GM12864 (cell line): Measurements from ENCODE around the gene RPS6KA1.
"Not testable (repeated sequence)": the region's sequence is repeated elsewhere in the genome, so short reads cannot be mapped to it uniquely, and the experiment has no call there.

ENCODE experiments used
- DNase-seq: peaks from one replicate; pipeline ENCODE4 v3.0.0-alpha.2; 2011; ENCODE audit warnings: low read depth
- H3K4me3 ChIP-seq: 2 replicates; pipeline ENCODE4 v1.5.1; 2011; ENCODE audit warnings: mild to moderate bottlenecking, low read depth, low read length, control low read depth
- TF ChIP-seq, protein P1 (sequence below): IDR thresholded peaks from 2 replicates; pipeline ENCODE4 v1.5.1; 2011; ENCODE audit warnings: low read depth, mild to moderate bottlenecking, moderate library complexity, low read length, control low read depth, inconsistent platforms; ENCODE audit errors: missing control alignments

Gene RPS6KA1

DNA sequence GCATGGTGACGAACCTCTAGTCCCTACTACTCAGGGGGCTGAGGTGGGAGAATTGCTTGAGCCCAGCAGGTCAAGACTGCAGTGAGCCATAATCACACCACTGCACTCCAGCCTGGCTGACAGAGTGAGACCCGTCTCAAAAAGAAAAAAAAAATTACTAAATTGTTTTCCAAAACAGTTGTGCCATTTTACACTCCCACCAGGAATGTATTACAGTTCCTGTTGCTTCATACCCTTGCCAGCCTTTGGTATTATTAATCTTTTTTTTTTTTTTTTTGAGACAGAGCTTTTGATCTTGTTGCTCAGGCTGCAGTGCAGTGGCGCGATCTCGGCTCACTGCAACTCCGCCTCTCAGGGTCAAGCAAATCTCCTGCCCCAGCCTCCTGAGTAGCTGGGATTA, 55.9 kb downstream of the RPS6KA1 start:
- H3K4me3 ChIP-seq, result no peak overlapping the region
- TF ChIP-seq, protein P1, sequence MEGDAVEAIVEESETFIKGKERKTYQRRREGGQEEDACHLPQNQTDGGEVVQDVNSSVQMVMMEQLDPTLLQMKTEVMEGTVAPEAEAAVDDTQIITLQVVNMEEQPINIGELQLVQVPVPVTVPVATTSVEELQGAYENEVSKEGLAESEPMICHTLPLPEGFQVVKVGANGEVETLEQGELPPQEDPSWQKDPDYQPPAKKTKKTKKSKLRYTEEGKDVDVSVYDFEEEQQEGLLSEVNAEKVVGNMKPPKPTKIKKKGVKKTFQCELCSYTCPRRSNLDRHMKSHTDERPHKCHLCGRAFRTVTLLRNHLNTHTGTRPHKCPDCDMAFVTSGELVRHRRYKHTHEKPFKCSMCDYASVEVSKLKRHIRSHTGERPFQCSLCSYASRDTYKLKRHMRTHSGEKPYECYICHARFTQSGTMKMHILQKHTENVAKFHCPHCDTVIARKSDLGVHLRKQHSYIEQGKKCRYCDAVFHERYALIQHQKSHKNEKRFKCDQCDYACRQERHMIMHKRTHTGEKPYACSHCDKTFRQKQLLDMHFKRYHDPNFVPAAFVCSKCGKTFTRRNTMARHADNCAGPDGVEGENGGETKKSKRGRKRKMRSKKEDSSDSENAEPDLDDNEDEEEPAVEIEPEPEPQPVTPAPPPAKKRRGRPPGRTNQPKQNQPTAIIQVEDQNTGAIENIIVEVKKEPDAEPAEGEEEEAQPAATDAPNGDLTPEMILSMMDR, result no peak
- no peak for DNase-seq

GRCh38 chr1:26593385-26593784, 63.8 kb downstream of the RPS6KA1 start:
- TF ChIP-seq, protein P1, result no peak
- DNase-seq, result no peak
- H3K4me3 ChIP-seq, result no peak overlapping the region

DNA sequence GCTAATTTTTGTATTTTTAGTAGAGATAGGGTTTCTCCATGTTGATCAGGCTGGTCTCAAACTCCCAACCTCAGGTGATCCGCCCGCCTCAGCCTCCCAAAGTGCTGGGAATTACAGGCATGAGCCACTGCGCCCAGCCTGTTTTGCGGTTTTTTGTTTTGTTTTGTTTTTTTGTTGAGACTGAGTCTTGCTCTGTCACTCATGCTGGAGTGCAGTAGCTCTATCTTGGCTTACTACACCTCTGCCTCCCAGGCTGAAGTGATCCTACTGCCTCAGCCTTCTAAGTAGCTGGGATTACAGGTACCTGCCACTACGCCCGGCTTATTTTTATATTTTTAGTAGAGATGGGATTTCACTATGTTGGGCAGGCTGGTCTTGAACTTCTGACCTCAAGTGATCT, 65.0 kb downstream of the RPS6KA1 start:
- not testable (repeated sequence) for DNase-seq

DNA sequence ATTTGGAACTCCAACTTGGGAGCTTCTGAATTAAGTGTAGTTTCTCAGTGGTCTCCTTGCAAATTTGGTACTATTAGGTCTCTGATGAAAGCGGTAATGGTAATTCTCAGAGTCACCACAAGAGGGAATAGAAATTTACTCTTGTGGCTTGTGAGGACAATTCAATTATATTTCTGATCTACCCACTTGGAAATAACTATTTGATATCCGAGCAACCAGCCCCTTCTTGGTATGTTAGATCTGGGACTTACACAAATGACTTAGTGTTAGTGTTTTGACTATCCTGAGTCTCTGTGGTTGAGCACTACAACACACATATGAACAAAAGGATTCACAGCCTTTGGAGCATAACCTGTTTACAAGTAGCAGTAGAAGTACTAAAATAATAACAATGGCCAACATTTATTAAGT, 68.1 kb downstream of the RPS6KA1 start:
- H3K4me3 ChIP-seq, result no peak overlapping the region
- TF ChIP-seq, protein P1, result peak; percentile 68
- no peak for DNase-seq

More for the DNA sequence above, 65.0 kb downstream of the RPS6KA1 start:
- H3K4me3 ChIP-seq, result not testable (repeated sequence)

- H3K4me3 ChIP-seq, result no peak overlapping the region
- DNase-seq, result no peak
- TF ChIP-seq, protein P1, result no peak
Observed at GRCh38 chr1:26598890-26599289, 69.3 kb downstream of the RPS6KA1 start.

GRCh38 chr1:26602378-26602959, 72.9 kb downstream of the RPS6KA1 start:
- DNase-seq, result no peak
- TF ChIP-seq, protein P1, result peak; percentile 61
- H3K4me3 ChIP-seq, result no peak overlapping the region

GRCh38 chr1:26603856-26604255, 74.3 kb downstream of the RPS6KA1 start:
- no peak overlapping the region for H3K4me3 ChIP-seq
- no peak for DNase-seq
- TF ChIP-seq, protein P1, result no peak
